ENCODE data around the gene MAN2B1. TPM values are rescaled to one million over a fixed set of nuclear protein-coding genes. Genes with fewer than 3 reads are reported as not detected.
"Not testable (repeated sequence)": the region's sequence is repeated elsewhere in the genome, so short reads cannot be mapped to it uniquely, and the experiment has no call there.

Gene MAN2B1
- total RNA-seq, 1 donor from 2014 or later = 36.3 TPM

- H3K27me3 ChIP-seq = no peaks in the 10 kb centered on the region
- H3K4me3 ChIP-seq = no peak within 1 kb of the TSS
- no peak within 1 kb of the TSS for H3K27ac ChIP-seq
- no peak for TF ChIP-seq CTCF (IDR thresholded peaks at IDR 0.05)
- intact Hi-C loops (cut with DNase I) = no loop called here
- DNase-seq (ENCODE audit: low spot score in 2 of 2) = no peak
- H3K4me1 ChIP-seq = no peaks in the 10 kb centered on the region
- H3K36me3 ChIP-seq = no peaks in the 10 kb centered on the region
- no peaks in the 10 kb centered on the region for H3K9me3 ChIP-seq
Measured at GRCh38 chr19:12687496-12688196, 21.1 kb upstream of the MAN2B1 start, which contains the start of gene GNG14. Gene GNG14, plus strand, starts transcription at chr19:12687998. Its CDS starts 51 bp downstream, at chr19:12688049.

- Histone ChIP-seq H3K4me1 (peaks cover 0 to under 1% of the 10 kb centered on the region in 2 donors), H3K36me3 (no peaks in the 10 kb centered on the region), H3K4me3 (no peak overlapping the region), H3K27me3 (no peaks in the 10 kb centered on the region), H3K9me3 (no peaks in the 10 kb centered on the region), H3K27ac (no peak overlapping the region)
- intact Hi-C loops (cut with DNase I) = no loop called here
- DNase-seq (ENCODE audit: low spot score in 2 of 2) = no peak
- TF ChIP-seq CTCF (IDR thresholded peaks at IDR 0.05) = no peak
Measured at GRCh38 chr19:12685831-12686230, 19.3 kb upstream of the MAN2B1 start.

- Histone ChIP-seq H3K4me3 (peak within 1 kb of the TSS; percentile 82 to 99), H3K36me3 (peaks cover 27 to 37% of the 10 kb centered on the region in 2 donors), H3K27me3 (no peaks in the 10 kb centered on the region), H3K4me1 (peaks cover 0 to 9% of the 10 kb centered on the region in 2 donors), H3K9me3 (no peaks in the 10 kb centered on the region), H3K27ac (peak within 1 kb of the TSS; percentile 93 to 98)
- DNase-seq (ENCODE audit: low spot score in 2 of 2) = peak; percentile 59 to 97
- TF ChIP-seq CTCF (IDR thresholded peaks at IDR 0.05) = no peak
- intact Hi-C loops (cut with DNase I) = loop anchor here (1.0 to 5.0 kb wide), 2 partner anchors 12 to 56 kb away; partner anchors contain the start of gene GET3
Measured at GRCh38 chr19:12681074-12681987, 14.8 kb upstream of the MAN2B1 start, which contains the start of gene DHPS. Gene DHPS, minus strand, starts transcription at chr19:12681880. Its CDS starts 114 bp downstream, at chr19:12681766.

- peaks cover 40 to 50% of the 10 kb centered on the region in 2 donors for H3K36me3 ChIP-seq
- no peak overlapping the region for H3K4me3 ChIP-seq
- no peak for TF ChIP-seq CTCF (IDR thresholded peaks at IDR 0.05)
- no peak overlapping the region for H3K27ac ChIP-seq
- H3K9me3 ChIP-seq = no peaks in the 10 kb centered on the region
- intact Hi-C loops (cut with DNase I) = loop anchor here (5.0 kb wide), 1 partner anchor 57 kb away; the partner anchor contains the start of gene GET3
- H3K4me1 ChIP-seq = peaks cover 0 to 9% of the 10 kb centered on the region in 2 donors
- no peaks in the 10 kb centered on the region for H3K27me3 ChIP-seq
- no peak for DNase-seq (ENCODE audit: low spot score in 2 of 2)
Measured at GRCh38 chr19:12680034-12680433, 13.5 kb upstream of the MAN2B1 start.

GRCh38 chr19:12678039-12678438 lies 11.5 kb upstream of the MAN2B1 start:
- not testable (repeated sequence) for H3K27ac ChIP-seq; H3K4me3 ChIP-seq; H3K9me3 ChIP-seq; DNase-seq (ENCODE audit: low spot score in 2 of 2); H3K27me3 ChIP-seq; H3K4me1 ChIP-seq
- intact Hi-C loops (cut with DNase I) = loop anchor here (10.0 kb wide), 1 partner anchor 623 kb away; the partner anchor contains the start of gene ZNF878
- H3K36me3 ChIP-seq = peaks cover 55 to 68% of the 10 kb centered on the region in 2 donors
